Chondrocyte (in vitro differentiated cells): ENCODE data around the gene RAD18. TPM values are rescaled to one million over a fixed set of nuclear protein-coding genes. Genes with fewer than 3 reads are reported as not detected.

ENCODE experiments used
- DNase-seq: peaks from one replicate; pipeline ENCODE4 v3.0.0; 2021; ENCODE audit warnings: mixed read lengths, low spot score
- H3K27ac Mint-ChIP-seq: one replicate; pipeline ENCODE4 v1.8.0; 2021; ENCODE audit warnings: mild to moderate bottlenecking, moderate library complexity, mixed read lengths; ENCODE audit not compliant: unreplicated experiment
- H3K27me3 Mint-ChIP-seq: 2 replicates; pipeline ENCODE4 v1.8.0; 2021; ENCODE audit warnings: low read depth, mixed read lengths
- H3K36me3 Mint-ChIP-seq: 2 replicates; pipeline ENCODE4 v1.8.0; 2021; ENCODE audit warnings: low read depth, mixed read lengths
- H3K4me1 Mint-ChIP-seq: 2 replicates; pipeline ENCODE4 v1.8.0; 2021; ENCODE audit warnings: low read depth, mild to moderate bottlenecking, mixed read lengths
- H3K4me3 Mint-ChIP-seq: one replicate; pipeline ENCODE4 v1.8.0; 2021; ENCODE audit warnings: mild to moderate bottlenecking, moderate library complexity, mixed read lengths; ENCODE audit not compliant: unreplicated experiment
- H3K9me3 Mint-ChIP-seq: 2 replicates; pipeline ENCODE4 v1.8.0; 2021; ENCODE audit warnings: low read depth, mixed read lengths
- CTCF ChIP-seq: fragments of 200-600 bp; sonication (generic); IDR thresholded peaks from 2 replicates; pipeline ENCODE4 v1.5.0; 2021; ENCODE audit warnings: antibody characterized with exemption, mild to moderate bottlenecking, moderate library complexity
- total RNA-seq: library from RNA; stranded (reverse); gene quantifications from 3 replicates; pipeline ENCODE4 v1.2.1, GENCODE V29; 2021

RAD18 gene
- total RNA-seq, 1 donor from 2014 or later, result 9.7 TPM

- DNase-seq, result no peak
- no peak overlapping the region for H3K4me3 Mint-ChIP-seq
- H3K27me3 Mint-ChIP-seq, result no peaks in the 10 kb centered on the region
- no peak overlapping the region for H3K27ac Mint-ChIP-seq
- no peaks in the 10 kb centered on the region for H3K36me3 Mint-ChIP-seq
- no peak for TF ChIP-seq CTCF
- no peaks in the 10 kb centered on the region for H3K9me3 Mint-ChIP-seq
- peaks cover 2% of the 10 kb centered on the region for H3K4me1 Mint-ChIP-seq
These were observed 99.4 kb downstream of the RAD18 start for GRCh38 chr3:8863891-8864290.

GRCh38 chr3:8857720-8858367 lies 105.4 kb downstream of the RAD18 start:
- Mint-ChIP-seq H3K4me3 (no peak overlapping the region), H3K9me3 (no peaks in the 10 kb centered on the region), H3K27me3 (no peaks in the 10 kb centered on the region), H3K36me3 (peaks cover 3% of the 10 kb centered on the region), H3K4me1 (peaks cover 31% of the 10 kb centered on the region), H3K27ac (no peak overlapping the region)
- no peak for DNase-seq
- no peak for TF ChIP-seq CTCF

- Mint-ChIP-seq H3K27ac (peak overlapping the region; percentile 29), H3K4me1 (peaks cover 42% of the 10 kb centered on the region), H3K4me3 (no peak overlapping the region), H3K36me3 (peaks cover 3% of the 10 kb centered on the region), H3K27me3 (no peaks in the 10 kb centered on the region), H3K9me3 (peaks cover 1% of the 10 kb centered on the region)
- TF ChIP-seq CTCF, result no peak
- DNase-seq, result no peak
These were observed 106.6 kb downstream of the RAD18 start for GRCh38 chr3:8856721-8857120.

GRCh38 chr3:8856071-8856470 lies 107.2 kb downstream of the RAD18 start:
- Mint-ChIP-seq H3K27ac (no peak overlapping the region), H3K4me3 (no peak overlapping the region), H3K27me3 (no peaks in the 10 kb centered on the region), H3K36me3 (peaks cover 3% of the 10 kb centered on the region), H3K4me1 (peaks cover 49% of the 10 kb centered on the region), H3K9me3 (peaks cover 5% of the 10 kb centered on the region)
- DNase-seq, result no peak
- TF ChIP-seq CTCF, result no peak

DNA sequence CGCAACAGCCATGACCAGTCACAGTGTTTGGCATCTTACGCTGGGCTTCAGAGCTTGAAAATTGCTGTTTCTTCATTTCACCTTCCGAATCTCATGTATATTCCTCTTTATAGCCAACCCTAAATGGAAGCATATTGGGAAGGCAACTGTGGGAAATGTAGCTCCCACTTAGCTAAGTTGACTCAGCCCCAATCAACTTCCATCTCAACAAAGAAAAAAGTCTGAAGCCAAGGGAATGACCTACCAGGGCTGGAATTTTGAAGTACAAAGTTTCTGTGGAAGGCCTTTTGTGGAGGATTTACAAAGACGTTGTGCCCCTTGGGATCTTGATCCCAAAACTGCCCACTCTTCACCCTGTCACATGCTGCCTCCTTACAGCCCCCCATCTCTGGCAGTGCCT lies 108.6 kb downstream of the RAD18 start:
- no peaks in the 10 kb centered on the region for H3K27me3 Mint-ChIP-seq
- H3K4me1 Mint-ChIP-seq, result peaks cover 63% of the 10 kb centered on the region
- no peak overlapping the region for H3K27ac Mint-ChIP-seq
- no peak for DNase-seq
- H3K9me3 Mint-ChIP-seq, result peaks cover 5% of the 10 kb centered on the region
- H3K4me3 Mint-ChIP-seq, result no peak overlapping the region
- TF ChIP-seq CTCF, result no peak
- peaks cover 3% of the 10 kb centered on the region for H3K36me3 Mint-ChIP-seq
